ENCODE results near the gene KLF2.

DNA sequence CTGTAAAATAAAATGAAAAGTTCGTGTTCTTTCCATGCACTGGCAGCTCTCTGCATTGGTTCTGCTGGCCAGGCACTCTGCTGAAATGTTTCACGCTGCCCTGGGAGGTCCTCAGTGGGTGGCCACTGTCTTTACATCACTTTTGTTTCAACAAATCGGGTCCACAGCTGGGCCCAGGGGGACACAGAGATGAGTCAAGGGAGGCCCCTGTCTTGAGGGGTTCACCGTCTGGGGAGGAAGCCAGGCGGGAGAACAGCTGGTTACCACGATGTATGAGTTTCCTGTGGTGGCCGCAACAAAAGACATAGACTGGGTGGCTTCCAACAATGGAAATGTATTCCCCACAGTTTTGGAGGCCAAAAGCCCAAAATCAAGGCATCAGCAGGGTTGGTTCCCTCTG lies 5.1 kb upstream of the KLF2 start:
- TF ChIP-seq, protein P1, sequence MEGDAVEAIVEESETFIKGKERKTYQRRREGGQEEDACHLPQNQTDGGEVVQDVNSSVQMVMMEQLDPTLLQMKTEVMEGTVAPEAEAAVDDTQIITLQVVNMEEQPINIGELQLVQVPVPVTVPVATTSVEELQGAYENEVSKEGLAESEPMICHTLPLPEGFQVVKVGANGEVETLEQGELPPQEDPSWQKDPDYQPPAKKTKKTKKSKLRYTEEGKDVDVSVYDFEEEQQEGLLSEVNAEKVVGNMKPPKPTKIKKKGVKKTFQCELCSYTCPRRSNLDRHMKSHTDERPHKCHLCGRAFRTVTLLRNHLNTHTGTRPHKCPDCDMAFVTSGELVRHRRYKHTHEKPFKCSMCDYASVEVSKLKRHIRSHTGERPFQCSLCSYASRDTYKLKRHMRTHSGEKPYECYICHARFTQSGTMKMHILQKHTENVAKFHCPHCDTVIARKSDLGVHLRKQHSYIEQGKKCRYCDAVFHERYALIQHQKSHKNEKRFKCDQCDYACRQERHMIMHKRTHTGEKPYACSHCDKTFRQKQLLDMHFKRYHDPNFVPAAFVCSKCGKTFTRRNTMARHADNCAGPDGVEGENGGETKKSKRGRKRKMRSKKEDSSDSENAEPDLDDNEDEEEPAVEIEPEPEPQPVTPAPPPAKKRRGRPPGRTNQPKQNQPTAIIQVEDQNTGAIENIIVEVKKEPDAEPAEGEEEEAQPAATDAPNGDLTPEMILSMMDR (IDR thresholded peaks at IDR 0.05): no peak
- no peak for TF ChIP-seq POLR2A (IDR thresholded peaks at IDR 0.05)
